Measurements from ENCODE around the gene CDH23. TPM values are rescaled to one million over a fixed set of nuclear protein-coding genes. Genes with fewer than 3 reads are reported as not detected.

Gene CDH23
- total and polyA plus RNA-seq, 2 donors from 2014 or later, result 1.1 to 6.4 TPM

GRCh38 chr10:71806704-71807556, 410.2 kb downstream of the CDH23 start:
- no peak for TF ChIP-seq CTCF (IDR thresholded peaks at IDR 0.05; ENCODE audit: borderline replicate concordance, extremely low read depth, insufficient read depth)
- H3K4me1 ChIP-seq (ENCODE audit: control insufficient read depth in 2 of 3, insufficient read depth in 2 of 3, low read depth in 1 of 3, low read length in 3 of 3), result peaks cover 0 to 2% (median 0%) of the 10 kb centered on the region in 3 donors
- DNase-seq, result no peak
- FAIRE-seq, result no peak
- H3K9ac ChIP-seq (ENCODE audit: low read length in 3 of 3), result no peak overlapping the region
- intact Hi-C loops (cut with DNase I), result no loop called here
- no peak overlapping the region for H3K27ac ChIP-seq (ENCODE audit: low read depth in 2 of 2, low read length in 2 of 2)
- H3K9me3 ChIP-seq (ENCODE audit: control insufficient read depth in 2 of 3, insufficient read depth in 1 of 3, low read length in 3 of 3), result no peaks in the 10 kb centered on the region
- no peak overlapping the region for H3K4me3 ChIP-seq (ENCODE audit: low read length in 3 of 3)
- H3K36me3 ChIP-seq (ENCODE audit: control insufficient read depth in 2 of 3, insufficient read depth in 3 of 3, low read length in 3 of 3), result no peaks in the 10 kb centered on the region
- H3K27me3 ChIP-seq (ENCODE audit: control insufficient read depth, insufficient read depth, low read length), result no peaks in the 10 kb centered on the region

- no peak overlapping the region for H3K9ac ChIP-seq (ENCODE audit: low read length in 3 of 3)
- H3K27me3 ChIP-seq (ENCODE audit: control insufficient read depth, insufficient read depth, low read length), result no peaks in the 10 kb centered on the region
- H3K4me1 ChIP-seq (ENCODE audit: control insufficient read depth in 2 of 3, insufficient read depth in 2 of 3, low read depth in 1 of 3, low read length in 3 of 3), result peaks cover 0 to 10% (median 0%) of the 10 kb centered on the region in 3 donors
- H3K36me3 ChIP-seq (ENCODE audit: control insufficient read depth in 2 of 3, insufficient read depth in 3 of 3, low read length in 3 of 3), result no peaks in the 10 kb centered on the region
- no peak for TF ChIP-seq CTCF (IDR thresholded peaks at IDR 0.05; ENCODE audit: borderline replicate concordance, extremely low read depth, insufficient read depth)
- H3K27ac ChIP-seq (ENCODE audit: low read depth in 2 of 2, low read length in 2 of 2), result no peak overlapping the region
- H3K4me3 ChIP-seq (ENCODE audit: low read length in 3 of 3), result no peak overlapping the region
- intact Hi-C loops (cut with DNase I), result no loop called here
- no peak for DNase-seq
- no peaks in the 10 kb centered on the region for H3K9me3 ChIP-seq (ENCODE audit: control insufficient read depth in 2 of 3, insufficient read depth in 1 of 3, low read length in 3 of 3)
- no peak for FAIRE-seq
Observed at GRCh38 chr10:71807557-71808510, 411.1 kb downstream of the CDH23 start.

- TF ChIP-seq CTCF (IDR thresholded peaks at IDR 0.05; ENCODE audit: borderline replicate concordance, extremely low read depth, insufficient read depth), result no peak
- H3K9ac ChIP-seq (ENCODE audit: low read length in 3 of 3), result no peak overlapping the region
- intact Hi-C loops (cut with DNase I), result no loop called here
- no peaks in the 10 kb centered on the region for H3K9me3 ChIP-seq (ENCODE audit: control insufficient read depth in 2 of 3, insufficient read depth in 1 of 3, low read length in 3 of 3)
- no peak overlapping the region for H3K4me3 ChIP-seq (ENCODE audit: low read length in 3 of 3)
- H3K27me3 ChIP-seq (ENCODE audit: control insufficient read depth, insufficient read depth, low read length), result no peaks in the 10 kb centered on the region
- no peak for DNase-seq
- H3K27ac ChIP-seq (ENCODE audit: low read depth in 2 of 2, low read length in 2 of 2), result no peak overlapping the region
- H3K36me3 ChIP-seq (ENCODE audit: control insufficient read depth in 2 of 3, insufficient read depth in 3 of 3, low read length in 3 of 3), result no peaks in the 10 kb centered on the region
- H3K4me1 ChIP-seq (ENCODE audit: control insufficient read depth in 2 of 3, insufficient read depth in 2 of 3, low read depth in 1 of 3, low read length in 3 of 3), result peaks cover 0 to 10% (median 0%) of the 10 kb centered on the region in 3 donors
- no peak for FAIRE-seq
Observed at GRCh38 chr10:71809628-71810027, 412.9 kb downstream of the CDH23 start.

Measured in kidney (tissue), 14 donors.